HepG2 (cell line): ENCODE measurements around the gene PTS. TPM values are rescaled to one million over a fixed set of nuclear protein-coding genes. Genes with fewer than 3 reads are reported as not detected.

Source experiments
- ATAC-seq: fragments of 200-7000 bp; cut with Tn5 transposase; 3 replicates; pipeline ENCODE4 v1.9.1; 2020; ENCODE audit warnings: mild to moderate bottlenecking, moderate library complexity
- BruUV-seq: library from RNA; stranded (reverse); fragments of 400-500 nt; replicated peaks from 2 replicates; lab custom pipeline; 2021; lab: Mats Ljungman, UMichigan
- CTCF ChIA-PET: fragments of 300-600 bp; formaldehyde crosslinking; extraction: SDS; loops from one replicate; lab custom pipeline; 2021; ENCODE audit warnings: low total read pairs, inconsistent platforms, low intra/inter-chr PET ratio; lab: Yijun Ruan, JAX
- POLR2A ChIA-PET: fragments of 350-600 bp; sonication (Branson Sonifier 250); formaldehyde crosslinking; loops from one replicate; lab custom pipeline; 2020; ENCODE audit warnings: antibody characterized with exemption, inconsistent platforms; lab: Yijun Ruan, JAX
- DNase-seq: peaks from one replicate; pipeline ENCODE4 v3.0.0-alpha.2; 2015; ENCODE audit warnings: low spot score
- FAIRE-seq: peaks from 3 replicates; lab custom pipeline; 2011; peaks lifted over from hg19 to GRCh38; lab: Jason Lieb, UNC
- H2AFZ ChIP-seq: one replicate; pipeline ENCODE4 v1.6.1; 2011; ENCODE audit warnings: low read length, inconsistent platforms
- H3K27ac ChIP-seq: fragments of 300-600 bp; 3 replicates; pipeline ENCODE4 v1.8.0; 2011; ENCODE audit warnings: mixed run types, mild to moderate bottlenecking, mixed read lengths, low read length, inconsistent platforms; ENCODE audit not compliant: insufficient read depth; ENCODE audit errors: extremely low read length
- H3K27me3 ChIP-seq, 2 experiments: fragments of 200-600 bp in 1 of 2; 2 replicates in 1 of 2; 3 replicates in 1 of 2; pipeline versions ENCODE4 v1.6.0 to v1.8.0; 2011; ENCODE audit warnings: low read length in 2 of 2, mild to moderate bottlenecking in 2 of 2, moderate library complexity in 2 of 2, inconsistent platforms in 1 of 2; ENCODE audit not compliant: insufficient read depth in 2 of 2, control insufficient read depth in 1 of 2
- H3K36me3 ChIP-seq, 2 experiments: fragments of 200-600 bp in 1 of 2; replicated peaks in 1 of 2; 2 replicates in 1 of 2; 3 replicates in 1 of 2; pipeline versions ENCODE4 v1.5.1 to v1.8.0; 2011; ENCODE audit warnings: low read length in 2 of 2, inconsistent platforms in 1 of 2; ENCODE audit not compliant: insufficient read depth in 2 of 2, control insufficient read depth in 1 of 2
- H3K4me1 ChIP-seq: 2 replicates; pipeline ENCODE4 v1.5.1; 2012; ENCODE audit warnings: low read length, inconsistent platforms; ENCODE audit not compliant: insufficient read depth
- H3K4me2 ChIP-seq: 2 replicates; pipeline ENCODE4 v1.6.0; 2011; ENCODE audit warnings: low read depth, low read length, inconsistent platforms
- H3K4me3 ChIP-seq, 3 experiments: fragments of 200-600 bp in 1 of 3; sonication (generic), shearing (Covaris generic) in 1 of 3; replicated peaks in 1 of 3; 2 replicates each; pipeline ENCODE4 v1.5.1; 2011 to 2016; ENCODE audit warnings: low read length in 3 of 3, inconsistent platforms in 2 of 3, low read depth in 2 of 3, mild to moderate bottlenecking in 2 of 3, control low read depth in 1 of 3, mixed read lengths in 1 of 3; ENCODE audit not compliant: insufficient read depth in 1 of 3
- H3K79me2 ChIP-seq: one replicate; pipeline ENCODE4 v1.6.1; 2011; ENCODE audit warnings: low read length, inconsistent platforms; ENCODE audit not compliant: insufficient read depth
- H3K9ac ChIP-seq: 2 replicates; pipeline ENCODE4 v1.6.0; 2011; ENCODE audit warnings: mild to moderate bottlenecking, low read depth, low read length, inconsistent platforms; ENCODE audit not compliant: insufficient read depth
- H3K9me3 ChIP-seq: 2 replicates; pipeline ENCODE4 v1.5.1; 2012; ENCODE audit warnings: mild to moderate bottlenecking, low read length
- H4K20me1 ChIP-seq: 2 replicates; pipeline ENCODE4 v1.6.0; 2011; ENCODE audit warnings: inconsistent platforms, mild to moderate bottlenecking, low read length, moderate library complexity; ENCODE audit not compliant: insufficient read depth
- HDAC2 ChIP-seq: sonication (generic); formaldehyde crosslinking; IDR thresholded peaks from 2 replicates; pipeline ENCODE4 v1.4.0; 2020; ENCODE audit warnings: missing genetic modification reagents
- HNF4A ChIP-seq: sonication (generic); formaldehyde crosslinking; IDR thresholded peaks from 2 replicates; pipeline ENCODE4 v1.4.0; 2020; ENCODE audit warnings: missing genetic modification reagents
- HOXA3 ChIP-seq: sonication (generic); formaldehyde crosslinking; IDR thresholded peaks from 2 replicates; pipeline ENCODE4 v1.5.0; 2020; ENCODE audit warnings: missing genetic modification reagents
- IRF2 ChIP-seq: IDR thresholded peaks from 2 replicates; pipeline ENCODE4 v1.6.1; 2018; ENCODE audit warnings: missing genetic modification reagents, missing compliant biosample characterization
- ONECUT2 ChIP-seq: sonication (generic); formaldehyde crosslinking; IDR thresholded peaks from 2 replicates; pipeline ENCODE4 v1.4.0; 2020; ENCODE audit warnings: missing genetic modification reagents
- PITX1 ChIP-seq: sonication (generic); formaldehyde crosslinking; IDR thresholded peaks from 2 replicates; pipeline ENCODE4 v1.5.1; 2020; ENCODE audit warnings: mild to moderate bottlenecking, missing genetic modification reagents
- RARA ChIP-seq: IDR thresholded peaks from 2 replicates; pipeline ENCODE4 v1.6.1; 2016; ENCODE audit warnings: missing genetic modification reagents, missing compliant biosample characterization
- SAP130 ChIP-seq: IDR thresholded peaks from 2 replicates; pipeline ENCODE4 v1.6.1; 2016; ENCODE audit warnings: low read depth
- SOX13 ChIP-seq, 3 experiments: fragments of 450-650 bp in 1 of 3; sonication (generic) in 1 of 3; formaldehyde crosslinking in 1 of 3; IDR thresholded peaks in 2 of 3; conservative IDR thresholded peaks in 1 of 3; 2 replicates each; pipeline versions ENCODE4 v1.5.0 to v1.6.1; 2016 to 2020; ENCODE audit warnings: antibody characterized with exemption in 1 of 3, mild to moderate bottlenecking in 1 of 3, missing compliant biosample characterization in 1 of 3, missing genetic modification reagents in 1 of 3, moderate library complexity in 1 of 3
- SOX6 ChIP-seq, 2 experiments: fragments of 450-650 bp in 1 of 2; sonication (generic) in 1 of 2; formaldehyde crosslinking in 1 of 2; IDR thresholded peaks; 2 replicates each; pipeline versions ENCODE4 v1.4.0 to v1.6.1; 2017 to 2020; ENCODE audit warnings: antibody characterized with exemption in 1 of 2, mild to moderate bottlenecking in 1 of 2, missing genetic modification reagents in 1 of 2
- WGBS: methylation state at CpG from one replicate; pipeline ENCODE4 v1.1.6; 2017; ENCODE audit warnings: low lambda C conversion rate; 5-methylcytosine and 5-hydroxymethylcytosine counted together
- in situ Hi-C: cut with HindIII; loops from 2 replicates; pipeline ENCODE4 v1.10.0; 2017; ENCODE audit warnings: low pct_unique_long_range_greater_than_20kb; ENCODE audit not compliant: extremely low pct_ligation_motif_present
- intact Hi-C: fragments of 100-400 bp; cut with micrococcal nuclease; formaldehyde crosslinking; loops from one replicate; pipeline ENCODE4 v1.10.0; 2022; ENCODE audit not compliant: unreplicated experiment
- polyA plus RNA-seq, 8 experiments: library from polyadenylated mRNA; depleted of rRNA in 3 of 8; stranded (reverse) in 7 of 8; unstranded in 1 of 8; fragments of >200 nt; fragmentation: Illumina TruSeq in 4 of 8; extraction: Trizol in 4 of 8; gene quantifications; 2 replicates each; pipeline versions ENCODE4 v1.2.1 to v1.2.3, GENCODE V29; 2011 to 2016; ENCODE audit warnings: low read depth in 4 of 8, missing spikeins in 1 of 8, mixed read lengths in 1 of 8; ENCODE audit not compliant: insufficient read depth in 1 of 8
- total RNA-seq, 5 experiments: library from RNA; depleted of rRNA; stranded (reverse); fragments of >200 nt; fragmentation: Illumina TruSeq; extraction: Trizol; gene quantifications; 2 replicates each; pipeline ENCODE4 v1.2.3, GENCODE V29; 2016; ENCODE audit warnings: low read depth in 1 of 5
- TF ChIP-seq, protein P1 (sequence below): sonication (generic); formaldehyde crosslinking; IDR thresholded peaks from 2 replicates; pipeline ENCODE4 v1.5.1; 2020; ENCODE audit warnings: mild to moderate bottlenecking, missing genetic modification reagents, borderline replicate concordance
- TF ChIP-seq, protein P2 (sequence below): IDR thresholded peaks from 2 replicates; pipeline ENCODE4 v1.6.1; 2016; ENCODE audit warnings: low read depth
- TF ChIP-seq, protein P3 (sequence below): sonication (generic); formaldehyde crosslinking; IDR thresholded peaks from 2 replicates; pipeline ENCODE4 v1.4.0; 2020; ENCODE audit warnings: missing genetic modification reagents, mild to moderate bottlenecking, borderline replicate concordance

The PTS gene
- total and polyA plus RNA-seq, 2 of the 13 experiments (the other 11 are each of a cell fraction or from before 2014, with no cell fraction given): 33.6 to 49.3 TPM

DNA sequence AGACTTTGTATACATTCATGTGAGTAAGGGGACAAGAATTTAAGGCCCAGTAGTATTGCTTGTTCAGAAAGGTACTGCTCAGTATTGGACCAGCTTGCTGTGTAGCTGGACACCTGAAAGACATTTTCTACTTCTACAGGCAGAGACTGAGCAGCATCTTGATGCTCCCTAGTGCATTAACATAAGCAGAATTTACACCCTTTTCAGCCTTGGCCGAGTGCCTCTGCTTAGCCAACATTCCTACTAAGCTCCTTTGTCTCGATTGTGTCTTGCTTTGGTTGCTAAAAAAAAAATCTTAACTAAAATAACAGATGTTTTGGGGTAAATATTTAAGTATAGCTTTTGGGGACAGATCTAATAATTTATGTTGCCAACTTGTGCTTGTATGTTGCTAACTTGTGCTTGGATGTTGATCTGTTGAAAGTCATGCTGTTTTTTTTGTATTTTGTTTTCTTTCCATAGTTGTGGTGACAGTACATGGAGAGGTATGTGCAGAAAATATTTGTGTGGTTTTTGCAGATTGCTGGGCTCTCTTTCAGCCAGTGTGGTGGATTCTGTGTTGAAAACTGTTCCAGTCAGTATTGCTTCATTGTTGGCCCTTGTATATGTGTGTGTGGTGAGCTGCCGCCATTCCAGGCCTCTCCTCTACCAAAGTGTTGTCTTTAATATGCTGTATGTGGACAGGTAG, 3.7 kb downstream of the PTS start (continued):
- TF ChIP-seq, protein P1, sequence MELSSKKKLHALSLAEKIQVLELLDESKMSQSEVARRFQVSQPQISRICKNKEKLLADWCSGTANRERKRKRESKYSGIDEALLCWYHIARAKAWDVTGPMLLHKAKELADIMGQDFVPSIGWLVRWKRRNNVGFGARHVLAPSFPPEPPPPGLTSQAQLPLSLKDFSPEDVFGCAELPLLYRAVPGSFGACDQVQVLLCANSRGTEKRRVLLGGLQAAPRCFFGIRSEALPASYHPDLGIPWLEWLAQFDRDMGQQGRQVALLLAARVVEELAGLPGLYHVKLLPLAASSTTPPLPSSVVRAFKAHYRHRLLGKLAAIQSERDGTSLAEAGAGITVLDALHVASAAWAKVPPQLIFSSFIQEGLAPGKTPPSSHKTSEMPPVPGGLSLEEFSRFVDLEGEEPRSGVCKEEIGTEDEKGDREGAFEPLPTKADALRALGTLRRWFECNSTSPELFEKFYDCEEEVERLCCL (CRISPR knock-in tag): no peak
- no peak for TF ChIP-seq PITX1 (CRISPR knock-in tag)

DNA sequence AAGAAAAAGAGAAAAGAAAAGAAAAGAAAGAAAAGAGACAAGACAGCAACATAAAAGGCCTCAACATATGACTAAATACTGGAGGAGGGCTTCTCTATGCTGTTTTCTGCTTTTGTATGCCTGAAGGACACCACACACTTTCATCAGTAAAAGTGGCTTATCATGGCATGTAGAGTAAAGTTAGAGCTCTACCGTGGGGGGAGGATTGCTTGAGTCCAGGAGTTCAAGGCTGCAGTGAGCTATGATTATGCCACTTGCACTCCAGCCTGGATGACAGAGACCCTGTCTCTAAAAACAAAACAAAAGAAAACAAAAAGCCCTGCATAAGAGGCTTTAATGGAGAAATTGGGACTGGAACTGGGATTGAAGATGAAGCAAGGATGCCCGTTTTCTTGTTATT, 5.7 kb downstream of the PTS start:
- peak; percentile 90 for ATAC-seq
- intact Hi-C loops (no loop called here), in situ Hi-C loops (no loop called here)
- FAIRE-seq: peak; percentile 23
- Histone ChIP-seq H3K79me2 (peaks cover 14% of the 10 kb centered on the region), H3K9ac (no peak overlapping the region), H3K4me2 (peak overlapping the region; percentile 8), H3K4me3 (no peak overlapping the region), H3K4me1 (peaks cover 61% of the 10 kb centered on the region), H3K9me3 (no peaks in the 10 kb centered on the region), H3K36me3 (peaks cover 5 to 40% of the 10 kb centered on the region in 2 experiments; a peak in 4 of 5 replicates), H3K27ac (peak overlapping the region; percentile 59), H2AFZ (no peak overlapping the region), H3K27me3 (no peaks in the 10 kb centered on the region), H4K20me1 (no peaks in the 10 kb centered on the region)
- WGBS: 43% methylated on average over 2 of the region's 2 CpGs
- ChIA-PET POLR2A (no interaction called here), CTCF (no interaction called here)
- DNase-seq: peak; percentile 71
- no TSS peak for BruUV-seq
- TF ChIP-seq HOXA3 (peak; percentile 17; the same call in 1 of the 2 replicates), ONECUT2 (CRISPR knock-in tag) (no peak), SOX13 (IDR thresholded peaks at IDR 0.05) (no peak), SOX13 (CRISPR knock-in tag; conservative IDR thresholded peaks at IDR 0.05 in 1 of 2, IDR thresholded peaks at IDR 0.05 in 1 of 2) (peak in 1 of 2 experiments; percentile 72; a peak in 2 of 4 replicates), HDAC2 (CRISPR knock-in tag) (peak; percentile 23; the same call in 1 of the 2 replicates), RARA (CRISPR knock-in tag) (peak; percentile 62), SAP130 (CRISPR knock-in tag) (peak; percentile 31; the same call in 1 of the 2 replicates), IRF2 (0 out of 2 replicates have a peak, but pooled peaks have one; percentile 18), HNF4A (CRISPR knock-in tag) (peak; percentile 91), SOX6 (IDR thresholded peaks at IDR 0.05) (no peak), SOX6 (CRISPR knock-in tag; IDR thresholded peaks at IDR 0.05) (peak; percentile 49)
- TF ChIP-seq, protein P2, sequence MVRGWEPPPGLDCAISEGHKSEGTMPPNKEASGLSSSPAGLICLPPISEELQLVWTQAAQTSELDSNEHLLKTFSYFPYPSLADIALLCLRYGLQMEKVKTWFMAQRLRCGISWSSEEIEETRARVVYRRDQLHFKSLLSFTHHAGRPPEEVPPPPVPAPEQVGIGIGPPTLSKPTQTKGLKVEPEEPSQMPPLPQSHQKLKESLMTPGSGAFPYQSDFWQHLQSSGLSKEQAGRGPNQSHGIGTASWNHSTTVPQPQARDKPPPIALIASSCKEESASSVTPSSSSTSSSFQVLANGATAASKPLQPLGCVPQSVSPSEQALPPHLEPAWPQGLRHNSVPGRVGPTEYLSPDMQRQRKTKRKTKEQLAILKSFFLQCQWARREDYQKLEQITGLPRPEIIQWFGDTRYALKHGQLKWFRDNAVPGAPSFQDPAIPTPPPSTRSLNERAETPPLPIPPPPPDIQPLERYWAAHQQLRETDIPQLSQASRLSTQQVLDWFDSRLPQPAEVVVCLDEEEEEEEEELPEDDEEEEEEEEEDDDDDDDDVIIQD (CRISPR knock-in tag): 0 out of 2 replicates have a peak, but pooled peaks have one; percentile 42
- TF ChIP-seq, protein P3, sequence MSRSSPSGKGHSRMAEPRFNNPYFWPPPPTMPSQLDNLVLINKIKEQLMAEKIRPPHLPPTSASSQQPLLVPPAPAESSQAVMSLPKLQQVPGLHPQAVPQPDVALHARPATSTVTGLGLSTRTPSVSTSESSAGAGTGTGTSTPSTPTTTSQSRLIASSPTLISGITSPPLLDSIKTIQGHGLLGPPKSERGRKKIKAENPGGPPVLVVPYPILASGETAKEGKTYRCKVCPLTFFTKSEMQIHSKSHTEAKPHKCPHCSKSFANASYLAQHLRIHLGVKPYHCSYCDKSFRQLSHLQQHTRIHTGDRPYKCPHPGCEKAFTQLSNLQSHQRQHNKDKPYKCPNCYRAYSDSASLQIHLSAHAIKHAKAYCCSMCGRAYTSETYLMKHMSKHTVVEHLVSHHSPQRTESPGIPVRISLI (CRISPR knock-in tag): no peak
